GM19395 (cell line): ENCODE measurements around the gene TEX2.
"Not testable (repeated sequence)": the region's sequence is repeated elsewhere in the genome, so short reads cannot be mapped to it uniquely, and the experiment has no call there.

Source experiments
- ATAC-seq: cut with Tn5 transposase; IDR thresholded peaks from one replicate; pipeline ENCODE4 v1.9.1; 2021; ENCODE audit warnings: mild to moderate bottlenecking, moderate library complexity; ENCODE audit not compliant: unreplicated experiment

The TEX2 gene

GRCh38 chr17:64216338-64217248 lies 46.5 kb downstream of the TEX2 start:
- ATAC-seq: peak; percentile 58

- ATAC-seq: no peak
These were observed 47.1 kb downstream of the TEX2 start for GRCh38 chr17:64216000-64216337.

GRCh38 chr17:64214950-64215349 lies 48.1 kb downstream of the TEX2 start:
- ATAC-seq: no peak

GRCh38 chr17:64213995-64214811 lies 48.9 kb downstream of the TEX2 start:
- no peak for ATAC-seq

GRCh38 chr17:64212122-64212521 lies 50.9 kb downstream of the TEX2 start:
- no peak for ATAC-seq

GRCh38 chr17:64209983-64210382 lies 53.1 kb downstream of the TEX2 start:
- ATAC-seq: no peak

GRCh38 chr17:64209356-64209941 lies 53.6 kb downstream of the TEX2 start:
- no peak for ATAC-seq

GRCh38 chr17:64208656-64209055 lies 54.4 kb downstream of the TEX2 start:
- not testable (repeated sequence) for ATAC-seq

GRCh38 chr17:64205804-64206203 lies 57.3 kb downstream of the TEX2 start:
- ATAC-seq: no peak

- ATAC-seq: no peak
These were observed 59.4 kb downstream of the TEX2 start for GRCh38 chr17:64203630-64204029.

GRCh38 chr17:64202683-64203344 lies 60.2 kb downstream of the TEX2 start:
- ATAC-seq: no peak

GRCh38 chr17:64200080-64201032 lies 62.7 kb downstream of the TEX2 start:
- ATAC-seq: no peak

GRCh38 chr17:64198331-64199090 lies 64.5 kb downstream of the TEX2 start:
- ATAC-seq: no peak

- no peak for ATAC-seq
These were observed 66.5 kb downstream of the TEX2 start for GRCh38 chr17:64196601-64197000.

- ATAC-seq: no peak
These were observed 69.5 kb downstream of the TEX2 start for GRCh38 chr17:64193561-64193960.

- no peak for ATAC-seq
These were observed 70.5 kb downstream of the TEX2 start for GRCh38 chr17:64192589-64192988.

GRCh38 chr17:64190472-64190871 lies 72.6 kb downstream of the TEX2 start:
- no peak for ATAC-seq

- ATAC-seq: no peak
These were observed 75.0 kb downstream of the TEX2 start for GRCh38 chr17:64188088-64188487.
